GM12878 (cell line): ENCODE results near the gene SLC25A48. TPM values are rescaled to one million over a fixed set of nuclear protein-coding genes. Genes with fewer than 3 reads are reported as not detected.

Experiments used
- ATAC-seq: fragments of 200-7000 bp; cut with Tn5 transposase; 3 replicates; pipeline ENCODE4 v1.9.1; 2020; ENCODE audit warnings: mild to moderate bottlenecking, moderate library complexity
- BruUV-seq: library from RNA; stranded (reverse); fragments of 400-500 nt; replicated peaks from 2 replicates; lab custom pipeline; 2021; lab: Mats Ljungman, UMichigan
- CTCF ChIA-PET: fragments of 300-600 bp; sonication (Branson Sonifier 250); formaldehyde crosslinking; extraction: SDS; loops from one replicate; lab custom pipeline; 2021; ENCODE audit warnings: inconsistent platforms; lab: Yijun Ruan, JAX
- POLR2A ChIA-PET: fragments of 350-600 bp; formaldehyde crosslinking; extraction: SDS; loops from one replicate; lab custom pipeline; 2021; ENCODE audit warnings: inconsistent platforms; lab: Charles Lee
- RAD21 ChIA-PET: fragments of 300-600 bp; sonication (Branson Sonifier 250); formaldehyde crosslinking; loops from one replicate; lab custom pipeline; 2023; ENCODE audit warnings: antibody characterized with exemption; ENCODE audit not compliant: unreplicated experiment; lab: Charles Lee
- SMC1A ChIA-PET: fragments of 300-600 bp; sonication (Branson Sonifier 250); formaldehyde crosslinking; loops from one replicate; lab custom pipeline; 2023; ENCODE audit not compliant: unreplicated experiment, uncharacterized antibody; lab: Charles Lee
- DNase-seq: peaks from one replicate; pipeline ENCODE4 v3.0.0-alpha.2; 2011; ENCODE audit warnings: low read depth, low spot score
- FAIRE-seq: peaks from 3 replicates; lab custom pipeline; 2011; peaks lifted over from hg19 to GRCh38; lab: Jason Lieb, UNC
- H2AFZ ChIP-seq: 2 replicates; pipeline ENCODE4 v1.6.0; 2011; ENCODE audit warnings: low read depth, low read length, control low read depth; ENCODE audit not compliant: control insufficient read depth
- H3K27ac ChIP-seq: 2 replicates; pipeline ENCODE4 v1.5.1; 2011; ENCODE audit warnings: control low read depth; ENCODE audit not compliant: control insufficient read depth, insufficient read depth
- H3K27me3 ChIP-seq, 2 experiments: replicated peaks in 1 of 2; 2 replicates each; pipeline versions ENCODE4 v1.6.0 to v1.6.1; 2011; ENCODE audit warnings: low read length in 1 of 2; ENCODE audit not compliant: control insufficient read depth in 2 of 2, insufficient read depth in 2 of 2
- H3K36me3 ChIP-seq, 2 experiments: 2 replicates each; pipeline ENCODE4 v1.5.1; 2011; ENCODE audit warnings: low read length in 1 of 2; ENCODE audit not compliant: control insufficient read depth in 2 of 2, insufficient read depth in 2 of 2
- H3K4me1 ChIP-seq: 2 replicates; pipeline ENCODE4 v1.6.1; 2011; ENCODE audit warnings: mild to moderate bottlenecking, low read length, moderate library complexity, mixed read lengths; ENCODE audit not compliant: control insufficient read depth, insufficient read depth
- H3K4me2 ChIP-seq: 2 replicates; pipeline ENCODE4 v1.6.0; 2011; ENCODE audit warnings: control low read depth; ENCODE audit not compliant: control insufficient read depth, insufficient read depth
- H3K4me3 ChIP-seq: fragments of 200-600 bp; sonication (generic); 2 replicates; pipeline ENCODE4 v1.5.1; 2016
- H3K79me2 ChIP-seq: 2 replicates; pipeline ENCODE4 v1.6.0; 2011; ENCODE audit warnings: low read length; ENCODE audit not compliant: control insufficient read depth, insufficient read depth
- H3K9ac ChIP-seq: 2 replicates; pipeline ENCODE4 v1.8.0; 2011; ENCODE audit warnings: low read length, control low read depth, mixed read lengths; ENCODE audit not compliant: control insufficient read depth, insufficient read depth
- H3K9me3 ChIP-seq: replicated peaks from 3 replicates; pipeline ENCODE4 v1.5.1; 2011; ENCODE audit warnings: mild to moderate bottlenecking, low read length; ENCODE audit not compliant: control insufficient read depth, insufficient read depth
- H4K20me1 ChIP-seq: 2 replicates; pipeline ENCODE4 v1.6.0; 2011; ENCODE audit not compliant: control insufficient read depth, insufficient read depth
- CBX5 ChIP-seq: sonication (generic); IDR thresholded peaks from 2 replicates; pipeline ENCODE4 v1.6.1; 2016; ENCODE audit warnings: low read depth, moderate library complexity, mild to moderate bottlenecking, inconsistent platforms
- CHD1 ChIP-seq: IDR thresholded peaks from 2 replicates; pipeline ENCODE4 v1.6.1; 2012; ENCODE audit warnings: low read depth, low read length, improper control_type of control experiment
- EED ChIP-seq: sonication (generic); IDR thresholded peaks from 2 replicates; pipeline ENCODE4 v1.6.1; 2016; ENCODE audit warnings: antibody characterized with exemption, low read depth
- GABPA ChIP-seq: IDR thresholded peaks from 2 replicates; pipeline ENCODE4 v1.6.1; 2014; ENCODE audit warnings: antibody characterized with exemption, low read depth, mild to moderate bottlenecking, inconsistent platforms
- HDAC2 ChIP-seq: fragments of 200-600 bp; sonication (generic); IDR thresholded peaks from 2 replicates; pipeline ENCODE4 v1.6.1; 2017
- JUND ChIP-seq: IDR thresholded peaks from 2 replicates; pipeline ENCODE4 v1.6.1; 2012; ENCODE audit warnings: low read depth, mild to moderate bottlenecking, low read length, improper control_type of control experiment, moderate library complexity
- KAT2A ChIP-seq: conservative IDR thresholded peaks from 2 replicates; pipeline ENCODE4 v1.6.1; 2011; ENCODE audit warnings: low read depth, low read length; ENCODE audit not compliant: control insufficient read depth
- STAT1 ChIP-seq: fragments of 450-650 bp; conservative IDR thresholded peaks from 2 replicates; pipeline ENCODE4 v1.6.1; 2014; ENCODE audit warnings: antibody characterized with exemption, mild to moderate bottlenecking
- WGBS: methylation state at CpG from one replicate; pipeline ENCODE4 v1.1.6; 2016; ENCODE audit warnings: low lambda C conversion rate; ENCODE audit not compliant: insufficient replicate concordance, insufficient coverage; ENCODE audit errors: missing lambda C conversion rate; 5-methylcytosine and 5-hydroxymethylcytosine counted together
- in situ Hi-C: fragments of 300-500 bp; cut with MboI; formaldehyde crosslinking; loops from 9 replicates; pipeline ENCODE4 v1.14.3; 2018; ENCODE audit warnings: mixed read lengths
- intact Hi-C: fragments of 100-400 bp; cut with micrococcal nuclease; formaldehyde crosslinking; loops from one replicate; pipeline ENCODE4 v1.14.2; 2022; ENCODE audit not compliant: unreplicated experiment
- polyA plus RNA-seq, 11 experiments: library from polyadenylated mRNA; depleted of rRNA in 4 of 11; unstranded in 6 of 11; stranded (reverse) in 5 of 11; fragments of >200 nt; fragmentation: Nextera tagmentation in 4 of 11; fragmentation: Illumina TruSeq in 1 of 11; extraction: Ambion mirVana in 4 of 11; extraction: Trizol in 1 of 11; gene quantifications; 1 replicate in 1 of 11; 2 replicates in 10 of 11; pipeline versions ENCODE4 v1.2.1 to v1.2.3, GENCODE V29; 2011 to 2016; ENCODE audit warnings: inconsistent platforms in 2 of 11, missing spikeins in 2 of 11, low read depth in 1 of 11
- total RNA-seq, 4 experiments: library from RNA; depleted of rRNA in 3 of 4; stranded (reverse); fragments of >200 nt in 3 of 4; fragmentation: Illumina TruSeq in 1 of 4; extraction: Trizol in 1 of 4; gene quantifications; 2 replicates each; pipeline versions ENCODE4 v1.2.1 to v1.2.3, GENCODE V29; 2013 to 2021
- TF ChIP-seq, protein P1 (sequence below): IDR thresholded peaks from 2 replicates; pipeline ENCODE4 v1.6.1; 2012; ENCODE audit warnings: mild to moderate bottlenecking, low read depth, low read length

Gene SLC25A48
- total and polyA plus RNA-seq, 10 of the 15 experiments (the other 5 are each of a cell fraction or from before 2014, with no cell fraction given), result 0.06 TPM; not detected in 9

DNA sequence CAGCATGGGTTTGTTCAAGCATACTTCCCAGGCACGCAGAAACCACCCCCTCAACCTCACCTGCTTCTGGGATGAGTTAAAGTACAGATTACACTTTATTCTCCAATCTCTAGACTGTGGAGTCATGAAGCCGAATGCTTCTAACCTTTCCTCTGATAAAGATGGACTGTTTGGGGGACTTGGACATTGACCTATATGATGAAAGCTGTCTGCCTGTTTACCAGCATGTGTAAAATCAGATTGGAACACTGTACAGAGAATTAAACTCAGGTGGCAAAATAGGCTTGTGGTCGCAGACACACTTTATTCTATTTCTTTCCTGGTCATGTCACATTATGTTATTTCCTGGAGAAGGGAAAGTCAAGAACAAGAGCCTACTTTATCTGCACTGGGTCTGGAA is 35.5 kb downstream of the SLC25A48 start (continued):
- TF ChIP-seq, protein P1, sequence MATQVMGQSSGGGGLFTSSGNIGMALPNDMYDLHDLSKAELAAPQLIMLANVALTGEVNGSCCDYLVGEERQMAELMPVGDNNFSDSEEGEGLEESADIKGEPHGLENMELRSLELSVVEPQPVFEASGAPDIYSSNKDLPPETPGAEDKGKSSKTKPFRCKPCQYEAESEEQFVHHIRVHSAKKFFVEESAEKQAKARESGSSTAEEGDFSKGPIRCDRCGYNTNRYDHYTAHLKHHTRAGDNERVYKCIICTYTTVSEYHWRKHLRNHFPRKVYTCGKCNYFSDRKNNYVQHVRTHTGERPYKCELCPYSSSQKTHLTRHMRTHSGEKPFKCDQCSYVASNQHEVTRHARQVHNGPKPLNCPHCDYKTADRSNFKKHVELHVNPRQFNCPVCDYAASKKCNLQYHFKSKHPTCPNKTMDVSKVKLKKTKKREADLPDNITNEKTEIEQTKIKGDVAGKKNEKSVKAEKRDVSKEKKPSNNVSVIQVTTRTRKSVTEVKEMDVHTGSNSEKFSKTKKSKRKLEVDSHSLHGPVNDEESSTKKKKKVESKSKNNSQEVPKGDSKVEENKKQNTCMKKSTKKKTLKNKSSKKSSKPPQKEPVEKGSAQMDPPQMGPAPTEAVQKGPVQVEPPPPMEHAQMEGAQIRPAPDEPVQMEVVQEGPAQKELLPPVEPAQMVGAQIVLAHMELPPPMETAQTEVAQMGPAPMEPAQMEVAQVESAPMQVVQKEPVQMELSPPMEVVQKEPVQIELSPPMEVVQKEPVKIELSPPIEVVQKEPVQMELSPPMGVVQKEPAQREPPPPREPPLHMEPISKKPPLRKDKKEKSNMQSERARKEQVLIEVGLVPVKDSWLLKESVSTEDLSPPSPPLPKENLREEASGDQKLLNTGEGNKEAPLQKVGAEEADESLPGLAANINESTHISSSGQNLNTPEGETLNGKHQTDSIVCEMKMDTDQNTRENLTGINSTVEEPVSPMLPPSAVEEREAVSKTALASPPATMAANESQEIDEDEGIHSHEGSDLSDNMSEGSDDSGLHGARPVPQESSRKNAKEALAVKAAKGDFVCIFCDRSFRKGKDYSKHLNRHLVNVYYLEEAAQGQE, result no peak
- TF ChIP-seq GABPA (no peak), STAT1 (no peak)

DNA sequence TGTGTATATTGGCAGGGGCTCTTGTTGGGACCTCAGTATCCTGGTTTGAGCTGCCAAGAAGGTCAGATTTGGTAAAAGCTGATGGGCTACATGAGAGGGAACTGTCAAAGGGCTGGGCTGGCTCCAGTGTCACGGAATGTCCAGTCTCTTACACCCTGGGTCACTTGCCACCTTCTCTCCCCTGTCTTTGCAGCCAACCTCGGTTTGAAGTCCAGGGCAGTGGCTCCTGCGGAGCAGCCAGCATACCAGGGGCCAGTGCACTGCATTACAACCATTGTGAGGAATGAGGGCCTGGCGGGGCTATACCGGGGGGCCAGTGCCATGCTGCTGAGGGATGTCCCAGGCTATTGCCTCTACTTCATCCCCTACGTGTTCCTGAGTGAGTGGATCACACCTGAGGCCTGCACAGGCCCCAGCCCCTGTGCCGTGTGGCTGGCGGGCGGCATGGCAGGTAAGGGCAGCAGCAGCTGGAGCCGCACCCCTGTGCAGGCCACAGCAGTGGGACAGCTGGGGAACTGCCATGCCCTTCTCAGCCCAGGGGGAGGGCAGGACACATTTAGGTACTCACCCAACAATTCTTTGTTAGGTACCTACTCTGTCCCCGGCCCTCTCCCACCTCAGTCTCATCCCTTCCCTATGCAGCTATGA is 36.9 kb downstream of the SLC25A48 start:
- H3K4me3 ChIP-seq, result no peak overlapping the region
- ChIA-PET POLR2A (no interaction called here), CTCF (interaction anchor here (0.7 to 0.8 kb wide), 2 partner anchors 10 to 313 kb away, joined by 3 read pairs; no protein-coding TSS in a partner anchor), RAD21 (no interaction called here), SMC1A (interaction anchor here (1.1 kb wide), 1 partner anchor 306 kb away, joined by 3 read pairs; no protein-coding TSS in a partner anchor)
- no peaks in the 10 kb centered on the region; a peak in 1 of 4 replicates for H3K27me3 ChIP-seq
- H3K36me3 ChIP-seq, result no peaks in the 10 kb centered on the region
- DNase-seq (no peak), ATAC-seq (no peak), FAIRE-seq (no peak)
- no TSS peak for BruUV-seq
- no peak overlapping the region for H2AFZ ChIP-seq
- H3K4me1 ChIP-seq, result no peaks in the 10 kb centered on the region
- no peak for TF ChIP-seq HDAC2
- no peak for TF ChIP-seq KAT2A
- TF ChIP-seq CHD1, result no peak
- no peak for TF ChIP-seq CBX5
- TF ChIP-seq EED, result no peak
- TF ChIP-seq JUND, result no peak
- H4K20me1 ChIP-seq, result no peaks in the 10 kb centered on the region
- H3K9ac ChIP-seq, result no peak overlapping the region
- no peak overlapping the region for H3K4me2 ChIP-seq
- 20% methylated on average over 11 of the region's 11 CpGs for WGBS
- H3K79me2 ChIP-seq, result no peaks in the 10 kb centered on the region
- intact Hi-C loops (no loop called here), in situ Hi-C loops (no loop called here)
- H3K27ac ChIP-seq, result no peak overlapping the region
- H3K9me3 ChIP-seq, result no peaks in the 10 kb centered on the region
